Brain pericyte (primary cell): ENCODE measurements around the gene RIPOR2.

Experiments
- DNase-seq: peaks from one replicate; pipeline ENCODE4 v3.0.0-alpha.2; 2012; ENCODE audit warnings: low read depth, low spot score

The RIPOR2 gene

DNA sequence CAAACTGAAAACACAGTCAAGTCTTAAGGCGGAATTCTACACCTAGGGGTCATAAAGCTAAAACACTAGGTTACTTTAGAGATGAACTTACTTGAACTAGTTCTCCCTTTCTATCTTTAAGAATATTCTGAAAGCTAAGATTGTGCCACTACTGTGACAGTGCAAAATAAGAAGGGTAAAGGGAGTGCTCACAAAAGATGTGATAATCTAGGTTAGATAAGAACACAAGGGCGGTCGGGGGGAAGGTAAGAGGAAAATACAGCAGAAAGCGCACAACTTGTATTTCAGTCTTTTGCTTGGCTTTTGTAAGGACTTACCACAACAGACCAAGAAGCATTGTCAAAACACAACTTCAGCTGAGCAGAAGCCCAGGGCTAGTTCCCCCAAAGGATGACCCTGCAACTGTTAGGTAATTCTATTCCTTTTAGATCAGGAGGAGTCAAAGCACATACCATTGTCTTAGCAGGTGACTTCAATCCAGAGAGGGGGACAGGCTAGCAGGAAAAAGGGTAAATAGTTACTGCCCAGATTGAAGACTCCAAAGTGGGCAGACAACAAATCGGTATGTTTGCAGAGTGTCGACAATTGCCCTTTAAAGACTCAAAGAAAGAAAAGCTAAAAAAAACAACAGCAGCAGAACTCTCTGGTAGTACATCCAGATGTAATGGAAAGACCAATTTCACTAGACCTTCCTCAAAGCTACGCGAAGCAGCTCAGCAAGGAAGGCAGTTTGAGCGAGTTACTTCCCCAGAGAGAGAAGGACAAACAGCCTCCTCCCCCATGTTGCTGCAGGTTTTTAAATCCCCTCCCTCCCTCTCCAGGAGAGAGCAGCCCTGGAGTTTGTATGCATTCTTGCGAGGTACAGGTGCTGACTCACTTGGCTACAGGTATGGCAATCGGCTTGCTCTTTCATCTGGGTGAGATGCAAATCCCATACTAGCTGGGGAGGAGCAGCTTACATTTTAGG lies 59.0 kb downstream of the RIPOR2 start:
- DNase-seq, result no peak

DNA sequence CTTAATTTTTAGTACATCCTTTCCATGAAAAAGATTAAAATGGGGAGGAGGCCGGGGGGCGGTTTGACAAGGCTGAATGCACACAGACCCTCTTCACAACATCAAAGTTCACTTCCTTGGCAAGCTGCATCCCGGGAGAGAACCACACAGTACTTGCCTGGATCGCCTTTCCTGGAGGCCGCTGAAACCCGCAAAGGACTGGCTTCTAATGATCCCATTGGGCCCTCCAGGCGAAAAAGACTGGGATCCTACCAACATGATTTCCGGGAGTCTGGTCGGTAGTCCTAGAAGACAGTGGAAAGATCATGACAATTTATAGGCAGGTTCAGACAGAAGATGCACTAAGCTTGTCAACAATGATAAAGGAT lies 60.2 kb downstream of the RIPOR2 start:
- DNase-seq, result no peak

DNA sequence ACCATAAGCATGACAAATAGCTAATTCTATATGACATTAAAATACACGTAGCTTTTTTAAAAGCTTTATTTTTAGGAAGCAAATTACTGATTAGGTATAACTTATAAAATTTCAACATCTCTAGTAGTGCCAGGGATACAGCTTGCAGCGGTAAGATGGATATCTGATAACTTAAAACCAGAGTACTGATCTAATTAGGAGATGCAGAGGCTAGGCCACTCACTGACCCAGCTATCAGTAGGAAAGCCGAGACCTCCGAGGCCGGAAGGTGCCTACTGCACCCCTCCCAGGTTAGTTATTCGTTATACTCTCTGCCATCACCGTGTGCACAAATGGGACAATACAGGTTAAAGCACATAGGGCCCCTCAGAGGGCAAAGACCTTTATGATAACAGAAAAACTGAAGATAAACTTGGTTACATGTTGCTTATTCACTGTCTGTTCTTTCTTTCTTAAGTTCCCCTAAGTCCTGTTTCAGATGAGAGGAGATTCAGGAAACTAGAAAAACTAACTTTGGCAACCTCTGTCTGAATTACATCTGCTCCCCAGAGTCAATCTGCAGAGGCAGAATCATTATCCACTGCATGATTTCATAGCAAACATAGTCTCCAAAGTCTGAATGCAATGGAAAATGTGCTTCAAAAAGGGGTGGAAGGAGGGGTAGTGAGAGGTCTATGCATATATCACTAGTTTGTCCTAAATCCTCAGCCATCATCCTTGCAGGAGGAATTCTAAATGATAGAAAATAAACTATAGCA lies 60.8 kb downstream of the RIPOR2 start:
- DNase-seq, result no peak

DNA sequence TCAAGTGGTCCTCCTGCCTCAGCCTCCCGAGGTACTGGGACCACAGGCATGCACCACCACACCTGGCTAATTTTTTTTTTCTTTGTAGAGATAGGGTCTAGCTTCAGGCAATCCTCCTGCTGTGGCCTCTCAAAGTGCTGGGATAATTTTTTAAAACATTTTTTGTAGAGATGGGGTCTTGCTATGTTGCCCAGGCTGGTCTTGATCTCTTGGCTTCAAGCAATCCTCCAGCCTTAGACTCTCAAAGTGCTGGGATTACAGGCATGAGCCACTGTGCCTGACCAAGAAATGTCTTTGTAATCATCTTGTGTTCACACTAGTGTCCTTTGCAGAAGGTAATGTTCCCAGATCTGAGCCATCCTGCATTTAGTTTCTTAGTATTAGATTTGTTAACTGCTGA lies 61.6 kb downstream of the RIPOR2 start:
- no peak for DNase-seq

DNA sequence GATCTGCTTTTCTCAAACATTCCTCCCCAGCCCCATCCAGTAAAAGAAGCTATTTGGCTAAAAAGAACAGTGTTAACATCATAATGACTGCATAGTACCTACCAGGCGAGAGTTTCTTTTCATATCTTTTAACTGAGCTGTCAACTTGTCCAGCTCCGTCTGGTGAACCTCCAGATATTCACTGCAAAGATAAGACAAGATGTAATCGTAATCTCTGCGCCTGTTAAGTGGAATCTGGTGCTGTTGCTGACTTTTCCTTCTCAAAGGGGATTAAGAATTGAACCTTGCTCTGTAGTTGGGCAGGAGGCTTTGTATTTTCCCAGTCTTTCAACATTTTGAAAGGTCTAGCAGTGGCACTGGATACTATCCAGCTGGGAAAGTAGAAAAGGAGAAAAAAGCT lies 63.0 kb downstream of the RIPOR2 start:
- DNase-seq, result no peak

DNA sequence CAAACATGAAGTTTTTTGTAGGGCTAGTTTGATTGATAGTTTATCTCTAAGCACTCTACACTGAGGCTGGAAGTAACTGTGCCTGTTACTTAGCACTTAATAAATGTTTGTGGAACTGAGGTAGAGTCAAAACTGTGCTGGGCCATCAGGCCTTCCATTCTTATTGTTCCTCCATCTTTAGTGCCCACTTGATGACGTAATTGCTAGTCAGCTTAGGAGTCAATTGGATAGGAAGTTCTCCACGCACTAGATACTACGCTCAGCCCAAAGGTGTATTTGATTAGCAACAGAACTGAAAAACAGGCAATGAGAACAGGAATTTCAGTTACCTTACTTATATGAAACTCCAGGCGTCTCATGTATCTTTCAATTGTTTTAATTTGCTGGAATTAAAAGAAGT lies 67.0 kb downstream of the RIPOR2 start:
- DNase-seq, result no peak

DNA sequence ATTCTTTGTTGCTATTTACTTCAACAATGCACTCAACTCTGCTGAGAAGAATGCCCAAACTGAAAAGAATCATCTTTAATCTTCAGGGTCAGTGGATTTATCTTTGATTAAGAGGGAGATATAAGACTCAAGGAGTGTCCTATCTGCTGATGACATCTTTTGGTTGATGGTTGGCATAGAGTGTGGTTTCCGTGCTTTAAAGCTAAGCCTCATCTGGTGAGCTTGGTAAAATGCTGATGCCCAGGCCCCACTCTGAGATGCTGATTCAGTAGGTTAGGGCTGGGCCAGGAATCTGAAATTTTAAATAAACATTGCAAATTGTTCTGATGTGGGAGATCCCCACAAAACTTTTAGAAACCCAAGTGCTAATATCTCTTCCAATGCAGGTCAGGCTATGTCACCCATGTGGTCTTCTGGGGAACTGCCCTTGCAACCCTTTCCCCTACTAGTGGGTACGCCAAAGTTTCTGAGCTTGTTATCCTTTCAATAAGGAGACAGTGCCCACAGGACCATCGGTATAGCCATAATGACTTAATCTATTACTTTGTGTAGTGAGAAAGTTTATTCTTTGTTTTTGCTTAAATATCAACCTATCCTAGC lies 68.6 kb downstream of the RIPOR2 start:
- no peak for DNase-seq

DNA sequence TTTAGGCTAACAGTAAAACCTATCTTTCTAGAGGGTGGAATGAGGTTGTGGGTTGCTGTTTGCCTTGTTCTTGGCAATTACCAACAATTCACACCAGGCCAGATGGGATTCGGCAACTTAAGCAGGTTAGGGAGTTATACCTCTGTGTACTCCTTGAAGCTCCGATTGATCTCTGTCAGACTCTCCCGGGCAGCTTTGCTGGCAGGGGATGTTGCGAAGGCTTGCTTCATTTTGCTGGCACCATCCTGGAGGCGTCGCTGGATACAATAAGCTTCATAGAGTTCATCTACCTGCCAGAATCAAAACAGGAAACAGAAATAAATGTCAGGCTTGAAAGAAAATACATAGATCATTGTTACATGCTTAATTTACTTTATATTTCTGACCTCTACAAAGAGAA lies 70.6 kb downstream of the RIPOR2 start:
- no peak for DNase-seq

DNA sequence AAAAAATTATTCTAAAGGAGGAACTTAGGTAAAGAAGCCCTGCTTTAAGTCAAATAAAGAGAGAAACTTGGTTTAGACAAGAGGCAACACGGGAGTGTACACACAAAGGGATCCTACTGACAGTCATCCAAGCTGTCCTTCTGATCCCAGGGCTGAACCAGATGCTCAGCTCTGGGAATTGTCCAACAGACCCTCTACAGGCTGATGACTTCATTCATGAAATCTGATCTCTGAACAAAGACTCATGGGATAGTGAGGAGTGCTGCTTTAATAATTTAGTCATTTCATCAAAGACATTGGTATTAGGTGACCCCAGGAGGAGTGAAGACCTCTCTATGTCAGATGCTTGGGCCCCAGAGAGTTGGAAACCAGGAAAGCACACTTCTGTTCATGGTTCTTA lies 71.4 kb downstream of the RIPOR2 start:
- DNase-seq, result no peak

DNA sequence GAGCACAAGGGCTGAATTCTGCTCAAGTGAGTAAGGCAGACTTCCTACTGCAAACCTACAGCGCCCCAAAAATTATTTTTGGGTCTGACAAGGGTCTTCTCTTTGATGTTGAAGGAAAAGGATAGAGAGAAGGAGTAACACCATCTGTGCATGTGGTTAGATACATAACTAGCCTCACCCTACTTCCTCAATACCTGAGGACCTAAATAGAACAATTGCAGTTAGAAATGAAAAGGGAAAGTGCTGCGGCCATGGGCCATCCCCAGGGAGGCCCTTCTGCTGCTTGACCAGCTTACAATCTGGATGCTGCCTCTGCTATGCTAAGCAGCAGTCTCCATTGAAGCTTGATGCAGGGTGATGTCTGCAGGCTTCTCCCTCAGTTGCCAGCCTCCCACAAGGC lies 73.8 kb downstream of the RIPOR2 start:
- no peak for DNase-seq

DNA sequence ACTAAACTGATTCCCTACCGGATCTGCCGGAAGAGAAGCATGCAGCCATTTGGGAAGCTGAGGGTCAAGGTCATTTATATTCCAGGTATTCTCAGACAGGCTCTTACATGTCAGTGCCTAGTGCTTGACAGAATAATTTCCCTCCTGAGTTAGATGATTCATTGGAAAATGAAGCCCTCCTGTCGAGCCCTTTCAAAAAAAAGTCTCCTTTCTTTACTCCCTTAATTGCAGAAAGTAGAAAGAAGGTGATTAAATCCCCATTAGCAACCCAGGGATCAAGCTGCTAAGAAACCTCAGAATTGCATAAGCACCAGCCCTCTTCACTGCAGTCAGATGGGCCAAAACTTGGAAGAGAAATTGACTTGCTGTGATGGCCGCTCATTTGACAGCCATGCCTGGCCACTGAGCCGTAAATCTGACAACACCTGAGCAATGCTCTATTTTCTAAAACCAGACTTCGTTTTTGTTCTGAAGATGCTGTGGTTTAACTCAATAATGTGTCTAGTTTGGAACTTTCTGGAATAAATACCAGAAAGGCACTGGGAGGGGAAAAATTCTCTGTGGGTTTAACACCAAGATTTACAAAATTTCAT lies 76.1 kb downstream of the RIPOR2 start:
- DNase-seq, result no peak

DNA sequence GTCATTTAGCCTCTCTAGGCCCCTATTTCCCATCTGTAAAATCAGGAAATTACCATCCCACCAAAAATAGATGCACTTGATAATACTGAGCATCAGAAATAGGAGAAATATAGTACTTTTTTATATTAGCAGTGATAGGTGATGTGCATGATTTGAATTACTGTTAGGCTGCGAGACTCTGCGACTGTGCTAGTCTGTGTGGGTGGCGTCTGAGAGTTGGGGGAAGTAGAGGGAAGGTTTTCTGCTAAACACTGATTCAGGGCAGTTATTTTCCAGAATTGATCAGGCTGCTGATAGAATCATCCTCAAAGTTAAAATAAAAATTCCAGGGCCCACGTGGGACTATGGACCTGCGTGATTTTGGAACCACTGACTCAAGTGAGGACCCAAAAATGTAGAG lies 76.6 kb downstream of the RIPOR2 start:
- no peak for DNase-seq

DNA sequence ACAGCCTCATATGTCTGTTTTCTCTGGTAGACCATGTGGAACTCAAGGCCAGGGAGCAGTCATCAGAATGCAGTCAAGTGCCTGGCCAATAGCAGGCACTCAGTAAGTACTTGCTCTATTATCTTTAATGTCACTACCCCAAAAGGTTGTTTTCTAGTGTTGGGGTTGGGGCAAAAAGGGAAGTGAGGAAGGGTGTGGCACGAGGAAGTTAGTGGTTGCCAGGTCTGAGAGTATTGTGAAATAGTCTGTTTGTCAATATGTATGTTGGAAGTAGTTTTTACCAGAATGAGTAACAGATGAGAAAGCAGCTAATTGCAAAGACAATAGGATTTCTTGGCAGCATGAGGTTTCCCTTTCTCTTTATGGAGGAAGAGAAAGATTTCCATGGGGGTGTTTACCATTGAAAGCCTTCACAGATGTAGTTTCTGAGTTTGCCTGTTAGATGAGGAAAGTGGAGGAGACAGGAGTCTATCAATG lies 77.5 kb downstream of the RIPOR2 start:
- DNase-seq, result no peak

DNA sequence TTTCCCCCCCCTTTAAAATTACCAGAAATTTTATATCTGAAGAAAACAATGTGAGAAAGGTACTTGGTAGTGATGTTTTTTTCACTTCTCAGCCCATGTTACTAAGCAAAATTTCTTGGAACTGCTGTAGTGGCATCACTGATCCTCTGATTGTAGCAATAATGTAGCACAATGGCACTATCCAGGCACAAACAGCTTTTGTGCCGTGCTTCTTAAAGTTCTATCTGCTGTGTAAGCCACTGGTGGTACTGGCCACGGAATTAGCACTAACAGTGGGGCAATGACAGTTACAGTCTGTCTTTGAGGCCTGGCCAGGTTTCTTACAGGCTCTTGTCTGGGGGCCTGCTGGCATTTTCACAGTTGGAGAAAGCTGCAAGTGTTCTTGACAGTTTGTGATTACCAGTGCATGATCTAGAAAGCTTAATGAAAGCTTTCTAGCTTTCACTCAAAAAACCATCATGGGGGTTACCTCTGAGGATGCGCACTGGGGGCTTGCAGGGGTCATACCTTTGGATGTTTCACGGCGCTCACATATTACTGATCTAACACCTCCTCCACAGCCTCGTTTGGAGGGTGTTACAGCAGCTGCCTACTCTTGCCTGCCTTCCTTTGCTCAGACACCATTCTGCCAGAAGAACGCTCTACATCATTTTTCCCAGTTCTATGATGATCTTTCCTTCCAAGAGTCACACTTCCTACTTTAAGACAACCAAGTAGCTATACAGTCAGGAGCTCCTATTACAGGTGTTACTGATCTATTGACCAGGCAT lies 78.7 kb downstream of the RIPOR2 start:
- no peak for DNase-seq

DNA sequence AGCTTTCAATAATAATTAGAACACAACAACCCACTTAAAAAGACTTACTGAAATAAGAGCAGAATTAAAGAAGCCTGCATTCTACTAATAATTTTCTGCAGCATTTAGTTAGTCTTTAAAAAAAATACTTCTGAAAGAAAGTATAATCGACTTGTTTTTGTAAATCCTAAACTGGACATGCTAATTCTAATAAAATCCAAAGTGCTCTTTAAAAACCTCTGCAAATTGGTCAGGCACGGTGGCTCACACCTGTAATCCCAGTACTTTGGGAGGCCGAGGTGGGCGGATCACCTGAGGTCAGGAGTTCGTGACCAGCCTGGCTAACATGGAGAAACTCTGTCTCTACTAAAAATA lies 79.5 kb downstream of the RIPOR2 start:
- DNase-seq, result no peak

DNA sequence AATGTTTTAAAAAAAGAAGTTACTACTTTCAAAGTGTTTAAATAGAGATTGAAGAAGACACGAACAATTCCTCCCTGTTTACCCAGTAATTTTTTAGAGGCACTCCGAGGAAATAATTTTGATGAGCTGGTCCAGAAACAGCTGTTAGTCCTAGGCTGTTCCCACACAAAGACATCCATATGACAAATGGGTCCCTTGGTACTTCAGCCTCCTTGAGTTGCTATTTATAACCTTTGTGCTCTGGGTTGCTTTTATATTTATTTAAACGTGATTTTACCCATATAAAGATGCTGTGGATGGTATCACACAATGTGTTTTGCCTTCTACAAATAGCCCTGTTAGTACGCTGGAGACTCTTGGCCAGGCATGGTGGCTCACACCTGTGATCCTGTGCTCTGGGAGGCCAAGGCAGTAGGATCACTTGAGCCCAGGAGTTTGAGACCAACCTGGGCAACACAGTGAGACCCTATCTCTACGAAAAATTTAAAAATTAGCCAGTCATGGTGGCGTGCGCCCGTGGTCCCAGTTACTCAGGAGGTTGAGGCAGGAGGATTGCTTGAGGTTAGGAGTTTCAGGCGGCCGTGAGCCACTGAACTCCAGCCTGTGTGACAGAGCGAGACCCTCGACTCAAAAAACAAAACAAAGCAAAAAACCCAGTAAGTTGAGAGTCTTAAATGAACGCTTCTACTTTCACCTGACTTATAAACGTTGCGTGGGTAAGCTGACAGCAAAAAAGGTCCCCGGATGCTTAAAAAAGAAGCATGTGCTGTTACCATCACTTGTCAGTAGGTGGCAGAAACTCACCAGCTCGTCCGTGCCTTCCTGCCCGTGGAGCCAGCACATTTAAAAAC lies 80.1 kb downstream of the RIPOR2 start:
- peak; percentile 34 for DNase-seq

DNA sequence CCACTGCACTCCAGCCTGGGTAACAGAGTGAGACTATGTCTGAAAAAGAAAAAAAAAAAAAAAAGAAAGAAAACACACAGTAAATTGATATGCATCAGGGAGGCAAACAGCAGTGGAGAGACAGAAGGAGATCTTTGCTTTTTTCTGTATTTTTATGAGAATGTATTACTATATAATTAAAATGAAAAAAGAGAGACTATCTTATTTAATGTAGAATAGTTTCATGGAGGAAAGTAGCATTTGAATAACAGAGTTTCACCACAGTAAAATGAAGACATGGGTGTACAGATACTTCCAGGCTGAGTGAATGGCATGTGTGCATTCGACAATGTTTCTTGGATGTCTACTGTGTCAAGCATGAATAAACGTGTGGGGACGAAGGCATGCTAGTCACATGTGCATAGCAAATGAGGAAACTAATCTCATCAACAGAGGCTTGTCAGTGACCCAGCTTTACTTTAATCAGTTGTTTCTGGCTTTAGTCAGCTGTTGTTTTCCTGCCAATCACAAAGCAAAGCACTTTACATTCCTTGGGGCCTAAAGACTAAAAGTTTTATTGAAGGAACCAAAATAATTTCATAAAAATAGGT lies 81.6 kb downstream of the RIPOR2 start:
- DNase-seq, result no peak

DNA sequence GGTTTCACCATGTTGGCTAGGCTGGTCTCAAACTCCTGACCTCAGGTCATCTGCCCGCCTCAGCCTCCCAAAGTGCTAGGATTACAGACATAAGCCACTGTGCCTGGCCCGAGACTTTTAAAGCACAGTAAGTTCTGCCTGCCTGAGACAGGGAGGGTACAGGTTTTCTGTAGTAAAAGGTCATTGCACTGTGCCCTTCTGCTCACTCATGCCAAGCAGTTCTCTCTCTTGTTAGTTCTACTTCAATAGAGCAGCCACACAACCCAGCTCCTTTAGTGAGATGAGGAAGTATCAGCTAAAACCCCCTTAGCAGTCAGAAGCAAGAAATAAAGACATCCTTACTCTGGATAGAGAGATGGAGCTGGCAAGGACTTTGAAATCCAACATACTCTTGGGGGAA lies 84.7 kb downstream of the RIPOR2 start:
- DNase-seq, result no peak

DNA sequence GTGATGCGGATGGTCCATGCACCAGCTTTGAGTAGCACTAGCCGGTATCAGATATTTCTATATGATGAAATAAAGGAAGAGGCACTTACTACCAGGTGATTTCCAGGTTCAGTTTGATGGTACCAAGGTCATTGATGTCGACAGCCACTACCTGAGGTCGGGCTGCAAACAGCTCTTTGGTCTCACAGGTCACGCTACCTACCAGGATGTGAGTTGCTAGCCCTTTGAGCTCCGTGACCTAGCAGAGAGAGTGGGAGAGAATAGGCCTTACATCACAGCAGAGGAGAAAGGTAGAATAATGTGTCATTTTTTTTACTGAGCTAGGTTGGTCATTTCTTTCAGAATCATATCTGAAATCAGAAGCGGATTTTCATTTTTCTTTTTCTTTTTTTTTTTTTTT lies 86.0 kb downstream of the RIPOR2 start:
- DNase-seq, result no peak

DNA sequence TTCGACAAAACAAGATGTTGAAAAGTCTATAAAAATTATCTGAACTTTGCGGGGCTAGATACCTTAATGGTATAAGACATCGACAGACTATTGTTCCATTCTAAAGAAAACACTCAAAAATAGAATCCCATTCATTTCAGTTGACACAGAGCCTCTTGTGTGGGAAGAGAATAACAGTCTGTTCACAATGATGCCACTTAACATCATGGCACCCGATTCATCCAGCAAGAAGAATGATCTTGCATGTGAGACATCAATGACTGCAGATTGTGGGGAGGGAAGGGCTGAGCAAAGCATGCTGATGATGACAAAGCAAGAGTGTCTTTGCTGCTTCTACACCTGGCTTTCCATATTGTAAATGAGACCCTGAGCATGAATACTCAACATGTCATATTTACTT lies 87.3 kb downstream of the RIPOR2 start:
- no peak for DNase-seq
